ENCODE data around the gene FMO1. TPM values are rescaled to one million over a fixed set of nuclear protein-coding genes. Genes with fewer than 3 reads are reported as not detected.

The FMO1 gene
- total RNA-seq, 4 donors from 2014 or later = 0.77 to 14.1 (median 2.7) TPM

- no peaks in the 10 kb centered on the region for H3K36me3 ChIP-seq
- no peaks in the 10 kb centered on the region for H3K27me3 ChIP-seq
- H3K9me3 ChIP-seq = peaks cover 0 to 10% of the 10 kb centered on the region in 2 donors
- H3K4me3 ChIP-seq = no peak overlapping the region
- H3K27ac ChIP-seq = peak overlapping the region; percentile 18 to 37
- intact Hi-C loops (cut with DNase I; ENCODE audit: low total_unique reads) = no loop called here
- no peak for DNase-seq
- no peaks in the 10 kb centered on the region for H3K4me1 ChIP-seq
- no peak for TF ChIP-seq CTCF (IDR thresholded peaks at IDR 0.05)
- TF ChIP-seq POLR2A (IDR thresholded peaks at IDR 0.05) = no peak
These were observed 47.5 kb downstream of the FMO1 start for GRCh38 chr1:171295821-171296220.

- Histone ChIP-seq H3K4me3 (no peak overlapping the region), H3K9me3 (peaks cover 0 to 10% of the 10 kb centered on the region in 2 donors), H3K27ac (no peak overlapping the region), H3K27me3 (no peaks in the 10 kb centered on the region), H3K36me3 (no peaks in the 10 kb centered on the region), H3K4me1 (no peaks in the 10 kb centered on the region)
- TF ChIP-seq POLR2A (IDR thresholded peaks at IDR 0.05) (no peak), CTCF (IDR thresholded peaks at IDR 0.05) (no peak)
- intact Hi-C loops (cut with DNase I; ENCODE audit: low total_unique reads) = no loop called here
- no peak for DNase-seq
These were observed 48.6 kb downstream of the FMO1 start for GRCh38 chr1:171296897-171297296.

GRCh38 chr1:171298696-171299095 is 50.4 kb downstream of the FMO1 start:
- DNase-seq = no peak
- TF ChIP-seq POLR2A (IDR thresholded peaks at IDR 0.05) = no peak
- no peaks in the 10 kb centered on the region for H3K36me3 ChIP-seq
- no peaks in the 10 kb centered on the region for H3K4me1 ChIP-seq
- no peaks in the 10 kb centered on the region for H3K27me3 ChIP-seq
- no peak overlapping the region for H3K27ac ChIP-seq
- H3K9me3 ChIP-seq = peaks cover 0 to 10% of the 10 kb centered on the region in 2 donors
- intact Hi-C loops (cut with DNase I; ENCODE audit: low total_unique reads) = no loop called here
- H3K4me3 ChIP-seq = no peak overlapping the region

- Histone ChIP-seq H3K27me3 (no peaks in the 10 kb centered on the region), H3K36me3 (no peaks in the 10 kb centered on the region), H3K4me1 (no peaks in the 10 kb centered on the region), H3K4me3 (no peak overlapping the region), H3K27ac (no peak overlapping the region), H3K9me3 (peaks cover 0 to 10% of the 10 kb centered on the region in 2 donors)
- TF ChIP-seq CTCF (IDR thresholded peaks at IDR 0.05) = no peak
- TF ChIP-seq POLR2A (IDR thresholded peaks at IDR 0.05) = no peak
- intact Hi-C loops (cut with DNase I; ENCODE audit: low total_unique reads) = no loop called here
- DNase-seq = no peak
These were observed 51.0 kb downstream of the FMO1 start for GRCh38 chr1:171299342-171299741.

- Histone ChIP-seq H3K4me3 (no peak overlapping the region), H3K27ac (no peak overlapping the region), H3K27me3 (no peaks in the 10 kb centered on the region), H3K9me3 (peaks cover 0 to 10% of the 10 kb centered on the region in 2 donors), H3K36me3 (no peaks in the 10 kb centered on the region), H3K4me1 (no peaks in the 10 kb centered on the region)
- DNase-seq = no peak
- TF ChIP-seq POLR2A (IDR thresholded peaks at IDR 0.05) (no peak), CTCF (IDR thresholded peaks at IDR 0.05) (no peak)
- intact Hi-C loops (cut with DNase I; ENCODE audit: low total_unique reads) = no loop called here
These were observed 52.1 kb downstream of the FMO1 start for GRCh38 chr1:171300401-171300800.

GRCh38 chr1:171310661-171311087 is 62.4 kb downstream of the FMO1 start:
- intact Hi-C loops (cut with DNase I; ENCODE audit: low total_unique reads) = no loop called here
- TF ChIP-seq POLR2A (IDR thresholded peaks at IDR 0.05) = no peak
- TF ChIP-seq CTCF (IDR thresholded peaks at IDR 0.05) = no peak

More at GRCh38 chr1:171310661-171311087, 62.4 kb downstream of the FMO1 start:
- H3K27ac ChIP-seq = no peak overlapping the region
- no peaks in the 10 kb centered on the region for H3K27me3 ChIP-seq
- no peaks in the 10 kb centered on the region for H3K4me1 ChIP-seq
- no peaks in the 10 kb centered on the region for H3K36me3 ChIP-seq
- DNase-seq = no peak
- H3K4me3 ChIP-seq = no peak overlapping the region
- H3K9me3 ChIP-seq = no peaks in the 10 kb centered on the region

All from uterus (tissue), 4 donors.